Memory B cell (primary cell): Measurements from ENCODE around the gene CBARP.

ENCODE experiments used
- ATAC-seq: fragments of 150-1000 bp; cut with Tn5 transposase; 2 replicates; pipeline ENCODE4 v1.10.0; 2021; ENCODE audit warnings: low read depth, mild to moderate bottlenecking, moderate library complexity
- DNase-seq, 2 donors: peaks; one replicate each; pipeline ENCODE4 v3.0.0; 2022; ENCODE audit warnings: low spot score in 2 of 2
- H3K27ac Mint-ChIP-seq: one replicate; pipeline ENCODE4 v1.8.0; 2022; ENCODE audit warnings: mild to moderate bottlenecking, moderate library complexity, mixed read lengths
- H3K27me3 Mint-ChIP-seq: one replicate; pipeline ENCODE4 v1.8.0; 2022; ENCODE audit warnings: mixed read lengths
- H3K36me3 Mint-ChIP-seq: one replicate; pipeline ENCODE4 v1.8.0; 2022; ENCODE audit warnings: mild to moderate bottlenecking, mixed read lengths
- H3K4me1 Mint-ChIP-seq: one replicate; pipeline ENCODE4 v1.8.0; 2022; ENCODE audit warnings: mixed read lengths
- H3K4me3 Mint-ChIP-seq: one replicate; pipeline ENCODE4 v1.8.0; 2022; ENCODE audit warnings: mild to moderate bottlenecking, moderate library complexity, mixed read lengths
- H3K9me3 Mint-ChIP-seq: one replicate; pipeline ENCODE4 v1.8.0; 2022; ENCODE audit warnings: mixed read lengths

Gene CBARP

DNA sequence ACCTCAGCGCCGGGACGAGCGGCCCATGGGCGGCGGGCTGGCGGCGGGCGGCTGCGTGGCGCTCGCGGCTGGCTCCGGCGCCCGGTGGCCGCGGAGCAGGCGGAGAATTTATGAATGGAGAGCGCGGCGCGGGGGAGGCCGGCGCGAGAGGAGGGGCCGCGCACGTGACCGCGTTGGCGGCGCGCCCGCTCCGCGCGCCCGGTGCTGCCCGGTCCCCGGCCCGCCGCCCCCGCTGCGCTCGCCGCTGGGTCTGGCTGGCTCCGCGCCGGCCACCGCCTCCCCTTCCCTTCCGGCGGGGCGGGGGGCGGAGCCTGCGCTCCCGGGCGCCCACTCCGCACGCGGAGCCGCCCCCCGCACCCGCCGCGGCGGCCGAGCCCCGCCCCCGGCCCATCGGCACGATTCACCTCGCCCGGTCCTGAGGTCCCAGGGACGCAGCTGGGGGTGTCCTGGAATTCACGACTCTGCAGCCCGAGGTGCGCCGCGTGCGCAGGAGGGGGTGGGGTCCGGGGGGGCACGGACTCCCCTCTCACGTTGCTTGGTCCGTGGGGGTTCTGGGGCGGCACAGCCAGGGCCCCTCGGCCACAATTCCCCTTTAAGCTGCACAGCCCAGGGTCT, at the start of gene CBARP:
TSS of gene CBARP (minus strand) at position 252 of the 615 bp plus-strand sequence. CDS start 1,905 bp downstream, outside the sequence.
- H3K9me3 Mint-ChIP-seq, result no peaks in the 10 kb centered on the region
- ATAC-seq, result no peak

GRCh38 chr19:1286487-1287353, 48.9 kb upstream of the CBARP start:
- ATAC-seq (no peak), DNase-seq (no peak)
- Mint-ChIP-seq H3K4me3 (peak overlapping the region; percentile 71), H3K27me3 (peaks cover 24% of the 10 kb centered on the region), H3K9me3 (no peaks in the 10 kb centered on the region), H3K4me1 (peaks cover 7% of the 10 kb centered on the region), H3K27ac (no peak overlapping the region), H3K36me3 (no peaks in the 10 kb centered on the region)

More for the DNA sequence above, at the start of gene CBARP:
- no peak for DNase-seq
- H3K4me1 Mint-ChIP-seq, result peaks cover 13% of the 10 kb centered on the region
- peak within 1 kb of the TSS; percentile 83 for H3K4me3 Mint-ChIP-seq
- H3K27me3 Mint-ChIP-seq, result peaks cover 10% of the 10 kb centered on the region
- peak within 1 kb of the TSS; percentile 87 for H3K27ac Mint-ChIP-seq
- no peaks in the 10 kb centered on the region for H3K36me3 Mint-ChIP-seq

- DNase-seq (no peak), ATAC-seq (peak; percentile 17)
- Mint-ChIP-seq H3K27ac (no peak within 1 kb of the TSS), H3K27me3 (peaks cover 25% of the 10 kb centered on the region), H3K36me3 (peaks cover 2% of the 10 kb centered on the region), H3K4me1 (peaks cover 5% of the 10 kb centered on the region), H3K4me3 (peak within 1 kb of the TSS; percentile 71), H3K9me3 (no peaks in the 10 kb centered on the region)
Measured at GRCh38 chr19:1285737-1286360, 48.0 kb upstream of the CBARP start, which contains the start of gene EFNA2. TSS of gene EFNA2 (plus strand) at chr19:1285873. CDS start at chr19:1286169, 296 bp downstream.

DNA sequence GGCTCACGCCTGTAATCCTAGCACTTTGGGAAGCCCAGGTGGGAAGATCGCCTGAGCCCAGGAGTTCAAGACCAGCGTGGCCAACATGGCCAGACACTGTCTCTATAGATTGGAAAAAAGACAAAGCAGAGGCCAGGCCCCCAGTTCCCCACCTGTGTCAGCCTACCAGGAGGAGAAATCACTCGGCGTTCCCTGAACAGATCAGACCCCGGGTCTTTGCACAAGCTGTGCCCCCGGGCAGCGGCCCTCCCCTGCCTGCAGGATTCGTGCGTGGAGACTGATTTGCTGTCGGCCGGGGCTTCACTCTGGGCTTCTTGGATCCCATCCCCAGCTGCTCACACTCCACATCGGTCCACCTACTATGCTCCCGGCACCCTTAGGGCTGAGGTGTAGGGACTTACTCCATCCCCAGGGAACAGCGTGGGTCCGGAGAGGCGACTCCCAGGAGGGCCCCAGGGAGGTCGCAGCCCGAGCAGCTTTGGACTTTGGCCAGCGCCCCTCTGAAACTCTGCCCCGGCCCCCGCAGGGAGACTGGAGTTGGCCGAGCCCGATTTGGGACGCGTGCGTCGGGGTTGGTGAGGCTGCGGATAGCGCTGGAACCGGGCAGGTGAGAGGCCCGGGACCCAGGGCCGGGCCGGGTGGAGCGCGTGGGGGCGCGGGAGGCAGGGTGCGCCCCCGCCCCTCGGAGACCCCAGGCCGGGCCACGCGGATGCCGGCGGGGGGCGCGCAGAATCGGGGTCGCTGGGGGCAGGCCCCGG, 47.4 kb upstream of the CBARP start:
- no peak overlapping the region for H3K27ac Mint-ChIP-seq
- ATAC-seq (no peak), DNase-seq (peak in 1 of 2 donors; percentile 34)
- no peaks in the 10 kb centered on the region for H3K9me3 Mint-ChIP-seq
- H3K36me3 Mint-ChIP-seq, result peaks cover 4% of the 10 kb centered on the region
- peak overlapping the region; percentile 67 for H3K4me3 Mint-ChIP-seq
- peaks cover 25% of the 10 kb centered on the region for H3K27me3 Mint-ChIP-seq
- H3K4me1 Mint-ChIP-seq, result peaks cover 5% of the 10 kb centered on the region

GRCh38 chr19:1284293-1284978, 46.6 kb upstream of the CBARP start:
- Mint-ChIP-seq H3K4me3 (peak overlapping the region; percentile 67), H3K36me3 (peaks cover 9% of the 10 kb centered on the region), H3K9me3 (no peaks in the 10 kb centered on the region), H3K4me1 (peaks cover 11% of the 10 kb centered on the region), H3K27me3 (peaks cover 21% of the 10 kb centered on the region), H3K27ac (no peak overlapping the region)
- DNase-seq (peak in 1 of 2 donors; percentile 35), ATAC-seq (no peak)

DNA sequence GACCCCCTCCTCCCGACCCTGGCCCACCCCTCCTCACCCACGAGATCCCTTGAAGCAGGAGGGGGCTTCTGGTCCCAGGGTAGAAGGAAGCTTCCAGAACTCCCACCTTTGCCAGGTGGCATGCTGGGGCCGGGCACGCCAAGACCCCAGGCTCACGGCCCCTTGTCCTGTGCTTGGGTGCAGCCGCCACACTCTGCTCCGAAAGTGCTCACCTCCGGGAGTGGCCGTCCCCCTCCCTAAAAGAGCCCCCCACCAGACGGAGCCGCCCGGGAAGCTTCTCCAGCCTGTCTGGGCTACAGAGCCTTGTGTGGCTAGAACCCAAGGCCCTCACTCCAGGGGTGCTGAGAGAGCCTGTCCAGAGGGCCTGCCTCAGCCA, 46.1 kb upstream of the CBARP start:
- no peak overlapping the region for H3K27ac Mint-ChIP-seq
- ATAC-seq (no peak), DNase-seq (no peak)
- peaks cover 18% of the 10 kb centered on the region for H3K27me3 Mint-ChIP-seq
- no peak overlapping the region for H3K4me3 Mint-ChIP-seq
- H3K4me1 Mint-ChIP-seq, result peaks cover 11% of the 10 kb centered on the region
- H3K36me3 Mint-ChIP-seq, result peaks cover 9% of the 10 kb centered on the region
- H3K9me3 Mint-ChIP-seq, result no peaks in the 10 kb centered on the region

GRCh38 chr19:1283207-1283916, 45.6 kb upstream of the CBARP start:
- ATAC-seq, result no peak
- H3K36me3 Mint-ChIP-seq, result peaks cover 9% of the 10 kb centered on the region

DNA sequence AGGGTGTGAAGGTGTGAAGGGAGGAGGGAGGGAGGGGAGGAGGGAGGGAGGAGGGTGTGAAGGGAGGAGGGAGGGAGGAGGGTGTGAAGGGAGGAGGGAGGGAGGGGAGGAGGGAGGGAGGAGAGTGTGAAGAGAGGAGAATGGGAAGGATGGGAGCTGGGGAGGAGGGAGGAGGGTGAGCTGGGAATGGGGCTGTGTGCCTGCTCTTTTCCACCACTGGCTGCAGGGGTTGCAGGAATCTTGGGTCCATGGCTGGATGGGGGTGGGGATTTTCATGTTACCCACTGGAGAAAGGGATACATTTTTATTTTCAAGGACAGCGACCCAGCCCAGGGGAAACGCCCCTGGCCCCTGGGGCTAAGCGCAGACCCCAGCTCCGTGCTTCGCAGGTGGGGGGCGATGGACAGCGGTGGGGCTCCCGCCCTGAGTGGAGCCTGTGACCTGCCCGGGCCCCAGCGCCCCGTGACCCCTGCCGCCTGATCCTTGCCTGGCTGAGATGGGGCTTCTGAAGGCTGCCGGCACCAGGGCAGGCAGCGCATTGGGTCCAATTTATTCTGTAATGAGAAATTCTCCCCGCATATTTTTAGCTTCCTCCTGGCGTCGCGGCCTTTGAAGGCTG, 44.9 kb upstream of the CBARP start:
- no peak for DNase-seq
- peaks cover 9% of the 10 kb centered on the region for H3K36me3 Mint-ChIP-seq
- H3K27ac Mint-ChIP-seq, result no peak overlapping the region
- ATAC-seq, result no peak
- H3K9me3 Mint-ChIP-seq, result no peaks in the 10 kb centered on the region
- H3K4me1 Mint-ChIP-seq, result peaks cover 14% of the 10 kb centered on the region
- H3K4me3 Mint-ChIP-seq, result no peak overlapping the region
- H3K27me3 Mint-ChIP-seq, result peaks cover 16% of the 10 kb centered on the region

More at GRCh38 chr19:1283207-1283916, 45.6 kb upstream of the CBARP start:
- no peak for DNase-seq
- H3K4me3 Mint-ChIP-seq, result no peak overlapping the region
- H3K4me1 Mint-ChIP-seq, result peaks cover 11% of the 10 kb centered on the region
- peaks cover 18% of the 10 kb centered on the region for H3K27me3 Mint-ChIP-seq
- H3K27ac Mint-ChIP-seq, result no peak overlapping the region
- no peaks in the 10 kb centered on the region for H3K9me3 Mint-ChIP-seq

GRCh38 chr19:1281569-1282287, 43.9 kb upstream of the CBARP start:
- H3K27ac Mint-ChIP-seq, result no peak overlapping the region
- ATAC-seq, result no peak
- H3K4me1 Mint-ChIP-seq, result peaks cover 16% of the 10 kb centered on the region
- no peak for DNase-seq
- peaks cover 11% of the 10 kb centered on the region for H3K36me3 Mint-ChIP-seq
- H3K27me3 Mint-ChIP-seq, result peaks cover 14% of the 10 kb centered on the region
- H3K4me3 Mint-ChIP-seq, result no peak overlapping the region
- no peaks in the 10 kb centered on the region for H3K9me3 Mint-ChIP-seq

DNA sequence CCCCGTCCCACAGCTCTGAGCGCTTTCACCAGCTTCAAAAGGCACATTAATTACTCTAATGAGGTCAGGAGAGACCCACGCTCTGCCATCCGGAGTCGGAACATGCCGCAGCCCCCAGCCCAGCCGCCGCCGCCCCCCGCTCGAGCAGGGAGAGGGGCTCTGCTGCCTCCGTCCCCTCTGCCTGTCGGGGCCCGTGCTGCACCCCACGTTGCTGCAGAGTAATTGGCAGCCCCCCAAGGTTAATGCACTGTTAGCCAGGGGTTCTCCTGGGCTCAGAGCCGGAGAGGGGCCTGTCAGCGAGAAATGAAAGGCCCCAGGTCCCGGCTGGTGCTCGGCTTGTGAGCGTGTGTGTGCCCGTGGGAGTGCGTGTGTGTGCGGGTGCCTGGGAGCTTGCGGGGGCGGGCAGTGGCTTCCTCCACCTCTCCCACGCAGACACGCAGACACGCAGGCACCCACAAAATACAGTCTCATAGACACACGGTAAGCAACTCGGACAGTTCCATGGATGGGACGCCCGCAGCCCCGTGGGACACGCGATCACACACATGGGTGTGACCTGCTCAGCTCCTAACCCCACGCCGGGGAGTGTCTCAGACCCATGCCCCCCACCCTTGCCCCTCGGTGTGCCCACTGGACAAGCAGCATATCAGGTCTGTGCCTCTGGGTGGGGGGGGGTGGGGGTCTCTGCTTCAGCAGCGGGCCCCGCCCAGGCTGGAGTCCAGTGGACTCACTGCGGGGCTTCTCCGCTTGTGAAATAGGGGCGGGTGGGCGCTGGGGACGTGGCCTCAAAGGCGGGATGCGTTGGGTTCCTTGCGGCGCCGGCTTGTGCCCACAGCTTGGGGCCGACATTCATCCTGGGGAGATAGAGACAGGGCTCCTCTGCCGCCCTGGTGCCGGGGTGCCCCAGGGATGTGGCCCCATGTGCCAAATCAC, 43.1 kb upstream of the CBARP start:
- no peak overlapping the region for H3K27ac Mint-ChIP-seq
- DNase-seq, result no peak
- peaks cover 14% of the 10 kb centered on the region for H3K27me3 Mint-ChIP-seq
- no peak for ATAC-seq
- no peaks in the 10 kb centered on the region for H3K9me3 Mint-ChIP-seq
- H3K4me3 Mint-ChIP-seq, result no peak overlapping the region
- H3K36me3 Mint-ChIP-seq, result peaks cover 11% of the 10 kb centered on the region
- H3K4me1 Mint-ChIP-seq, result peaks cover 18% of the 10 kb centered on the region

DNA sequence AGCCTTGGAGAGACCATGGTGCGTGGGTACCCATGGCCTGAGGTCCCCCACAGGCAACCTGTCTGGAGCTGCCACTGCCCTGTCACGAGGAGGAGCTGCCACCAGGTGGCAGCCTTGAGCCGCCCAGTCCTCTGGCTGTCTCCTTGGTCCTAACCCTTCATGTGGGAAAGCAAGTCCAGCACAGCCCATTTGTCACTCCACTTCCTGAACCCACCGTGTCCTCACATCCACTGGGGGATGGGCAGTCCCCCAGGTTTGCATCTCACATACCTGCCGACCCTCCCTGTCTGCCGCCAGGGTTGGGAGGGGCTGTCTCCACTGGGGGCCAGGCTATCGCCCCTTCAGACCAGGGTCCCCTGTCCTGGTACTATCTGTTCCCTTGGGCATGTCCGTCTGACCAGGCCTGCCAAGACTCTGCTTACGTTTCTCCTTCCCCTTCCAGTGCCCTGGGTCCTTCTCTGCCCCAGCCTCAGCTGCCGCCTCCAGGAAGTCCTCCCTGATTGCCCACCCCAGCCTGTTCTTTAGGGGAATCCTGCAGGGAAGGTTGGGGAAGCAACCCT, 42.1 kb upstream of the CBARP start:
- H3K4me1 Mint-ChIP-seq, result peaks cover 17% of the 10 kb centered on the region
- H3K27ac Mint-ChIP-seq, result no peak overlapping the region
- no peaks in the 10 kb centered on the region for H3K9me3 Mint-ChIP-seq
- no peak overlapping the region for H3K4me3 Mint-ChIP-seq
- ATAC-seq (no peak), DNase-seq (peak; percentile 81 to 84)
- peaks cover 11% of the 10 kb centered on the region for H3K27me3 Mint-ChIP-seq
- H3K36me3 Mint-ChIP-seq, result peaks cover 13% of the 10 kb centered on the region
